ENCODE measurements around the gene CTSG. TPM values are rescaled to one million over a fixed set of nuclear protein-coding genes. Genes with fewer than 3 reads are reported as not detected.
"Not testable (repeated sequence)": the region's sequence is repeated elsewhere in the genome, so short reads cannot be mapped to it uniquely, and the experiment has no call there.

Gene CTSG, protein sequence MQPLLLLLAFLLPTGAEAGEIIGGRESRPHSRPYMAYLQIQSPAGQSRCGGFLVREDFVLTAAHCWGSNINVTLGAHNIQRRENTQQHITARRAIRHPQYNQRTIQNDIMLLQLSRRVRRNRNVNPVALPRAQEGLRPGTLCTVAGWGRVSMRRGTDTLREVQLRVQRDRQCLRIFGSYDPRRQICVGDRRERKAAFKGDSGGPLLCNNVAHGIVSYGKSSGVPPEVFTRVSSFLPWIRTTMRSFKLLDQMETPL
- total RNA-seq = not detected in 2 replicates

DNA sequence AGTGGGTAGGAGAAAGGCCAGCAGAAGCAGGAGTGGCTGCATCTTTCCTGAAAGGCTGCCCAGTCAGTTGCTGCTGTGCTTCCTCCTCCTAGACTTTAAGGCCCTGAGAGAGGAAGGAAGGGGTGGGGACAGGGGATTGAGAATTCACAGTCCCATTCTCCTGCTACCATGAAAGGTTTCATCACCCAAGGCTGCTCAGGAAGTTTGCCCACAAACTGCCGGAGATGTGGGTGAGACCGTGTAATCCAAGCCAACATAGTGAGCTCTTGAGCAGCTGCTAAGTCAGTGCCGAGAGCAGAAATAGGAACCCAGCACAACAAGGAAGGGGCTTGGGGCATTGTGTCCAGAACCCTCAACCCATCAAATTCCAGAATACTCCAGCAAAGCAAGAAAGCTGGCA, at the start of gene CTSG:
CTSG (minus strand) TSS at position 69 of the 400 bp plus-strand sequence; CDS start at position 42, 27 bp downstream.
- DNase-seq (ENCODE audit: low read depth) = no peak

DNA sequence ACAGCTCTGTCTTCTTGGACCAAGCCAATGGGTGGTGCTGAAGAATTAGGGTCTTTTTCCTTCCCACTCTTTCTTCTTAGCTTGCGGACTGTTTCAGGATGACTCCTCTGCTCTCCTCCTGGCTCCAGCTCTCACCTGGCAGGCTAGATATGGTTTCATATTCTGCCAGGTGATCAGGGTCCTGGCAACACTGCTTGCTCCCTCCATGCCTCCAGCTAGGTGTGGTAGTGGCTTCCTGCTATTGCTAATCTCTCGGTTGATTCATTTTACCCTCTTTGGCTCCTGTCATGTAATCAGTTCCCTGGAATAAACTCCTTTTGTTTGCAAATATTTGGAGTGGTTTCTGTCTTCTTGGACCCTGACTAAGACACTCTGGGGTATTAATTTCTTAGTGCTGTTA, 37.7 kb upstream of the CTSG start:
- DNase-seq (ENCODE audit: low read depth) = no peak

DNA sequence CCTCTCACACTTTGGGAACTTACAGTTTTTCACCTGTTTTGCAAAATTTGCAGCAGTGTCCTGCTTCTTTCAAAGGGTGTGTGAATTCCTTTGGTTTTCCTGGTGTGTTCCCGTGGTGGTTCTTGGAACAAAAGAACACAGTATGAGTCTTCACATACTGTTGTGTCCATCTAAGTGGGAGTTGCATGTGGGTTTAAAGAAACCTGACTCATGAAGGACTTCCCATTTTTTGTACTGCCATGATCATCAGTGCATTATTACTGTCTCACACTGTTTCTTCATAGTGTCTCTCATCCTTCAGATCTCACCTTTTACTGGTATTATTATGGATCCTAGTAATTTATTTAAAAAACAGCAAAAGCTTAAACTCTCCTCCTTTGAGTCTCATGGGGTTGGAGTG, 37.2 kb upstream of the CTSG start:
- no peak for DNase-seq (ENCODE audit: low read depth)

DNA sequence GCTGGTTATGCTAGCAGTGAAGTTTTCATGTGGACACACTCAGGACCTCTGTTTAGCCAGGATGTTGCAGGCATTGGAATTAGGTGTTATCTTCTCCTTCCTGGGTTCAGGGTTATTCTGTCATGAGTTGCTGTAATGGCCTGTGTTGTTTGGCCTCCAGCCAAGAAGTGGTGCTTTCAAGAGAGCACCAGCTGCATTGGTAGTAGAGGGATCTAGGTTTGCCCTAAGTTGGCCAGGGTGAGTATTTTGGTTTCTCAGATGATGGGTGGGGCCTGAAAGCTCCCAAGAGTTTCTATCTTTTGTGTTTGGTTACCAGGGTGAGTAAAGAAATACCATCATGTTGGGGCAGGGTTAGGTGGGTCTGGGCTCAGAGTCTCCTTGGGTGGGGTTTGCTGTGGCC, 36.1 kb upstream of the CTSG start:
- no peak for DNase-seq (ENCODE audit: low read depth)

DNA sequence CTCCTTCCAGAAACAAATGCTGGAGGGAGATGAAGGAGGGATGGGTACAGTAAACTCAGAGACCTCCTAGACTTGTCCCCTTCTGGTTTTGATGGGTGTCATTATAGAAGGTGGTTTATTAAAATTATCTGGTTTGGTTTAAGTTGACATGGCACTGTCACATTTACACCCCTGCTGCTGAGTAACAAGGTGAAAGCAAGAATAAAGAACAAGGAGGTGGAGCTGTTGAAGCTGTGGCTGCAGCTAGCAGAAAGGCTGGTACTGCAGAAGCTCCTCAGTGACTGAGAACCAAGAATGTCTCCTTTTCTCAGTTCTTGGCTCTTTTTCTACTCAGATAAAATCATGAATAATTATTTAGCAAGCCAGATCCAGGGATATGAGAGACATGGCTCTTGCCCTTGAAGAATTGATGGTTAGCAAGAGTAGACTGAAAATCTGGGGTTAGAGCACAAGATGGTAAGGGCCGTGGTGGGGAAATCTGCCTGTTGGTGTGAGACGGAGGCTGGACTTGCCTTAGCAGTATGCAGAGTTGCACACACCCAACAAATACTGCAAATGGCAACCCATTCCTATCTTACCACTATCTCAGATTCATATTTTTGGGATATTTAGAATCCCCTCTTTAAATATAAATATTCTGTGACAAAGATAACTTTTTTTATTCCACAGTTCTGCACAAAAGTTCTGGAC, 33.8 kb upstream of the CTSG start, which contains the start of gene GZMH:
GZMH (minus strand) TSS at position 31 of the 690 bp plus-strand sequence. CDS start 72 bp downstream, outside the sequence.
- DNase-seq (ENCODE audit: low read depth) = no peak

DNA sequence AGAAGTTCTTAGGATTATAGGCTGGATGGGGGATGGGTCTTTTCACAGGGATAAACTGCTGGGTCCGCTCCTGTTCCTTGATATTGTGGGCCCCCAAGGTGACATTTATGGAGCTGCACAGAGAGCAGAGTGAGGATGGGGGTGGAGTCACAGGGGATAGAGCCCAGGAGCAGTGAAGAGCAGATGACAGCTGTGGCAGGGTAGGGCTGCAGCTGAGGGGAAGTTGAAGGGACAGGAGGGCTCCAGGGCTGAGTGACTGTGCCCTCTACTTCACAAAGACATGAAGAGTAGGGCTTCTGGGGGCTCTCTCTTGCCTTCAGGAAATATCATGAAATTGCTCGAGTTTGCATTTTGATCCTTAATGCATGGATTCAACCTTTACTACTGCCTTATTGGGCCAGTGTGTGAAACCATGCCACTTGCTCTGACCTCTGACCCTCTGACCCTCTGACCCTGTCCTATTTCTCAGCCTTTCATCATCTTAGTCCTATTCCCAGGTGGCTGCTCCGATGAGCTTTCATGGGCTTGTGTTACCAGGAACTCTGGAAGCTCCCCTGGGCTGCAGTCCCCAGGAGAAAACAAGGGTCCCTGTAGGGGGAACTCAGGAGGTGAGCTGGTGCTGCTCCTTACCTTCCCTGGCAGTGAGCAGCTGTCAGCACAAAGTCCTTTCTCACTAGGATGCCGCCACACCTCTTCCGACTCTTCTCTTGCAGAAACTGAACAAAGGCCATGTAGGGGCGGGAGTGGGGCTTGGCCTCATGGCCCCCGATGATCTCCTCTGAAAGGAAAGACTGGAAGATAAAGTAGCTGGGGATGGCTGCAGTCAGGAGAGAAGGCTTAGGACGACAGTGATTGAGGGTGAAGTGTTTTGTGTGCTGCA, 31.8 kb upstream of the CTSG start:
- DNase-seq (ENCODE audit: low read depth) = no peak

DNA sequence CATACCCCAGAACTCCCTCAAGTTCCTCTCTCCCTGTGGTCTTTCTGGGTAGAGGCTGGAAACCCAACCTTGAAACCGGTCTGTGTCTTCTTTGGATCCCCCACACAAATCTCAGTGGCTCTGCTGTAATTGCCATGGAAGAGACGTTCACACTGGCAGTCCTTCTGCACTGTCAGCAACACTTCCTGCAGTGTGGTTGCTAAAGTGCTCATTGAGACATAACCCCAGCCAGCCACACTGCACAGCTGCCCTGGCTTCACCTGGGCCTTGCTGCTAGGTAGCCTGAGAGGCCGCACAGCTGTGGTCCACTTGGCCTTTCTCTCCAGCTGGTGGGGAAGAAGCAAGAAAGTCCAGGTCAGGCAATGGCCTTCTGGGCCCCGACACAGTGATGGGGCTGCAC, 31.0 kb upstream of the CTSG start:
- DNase-seq (ENCODE audit: low read depth) = no peak

DNA sequence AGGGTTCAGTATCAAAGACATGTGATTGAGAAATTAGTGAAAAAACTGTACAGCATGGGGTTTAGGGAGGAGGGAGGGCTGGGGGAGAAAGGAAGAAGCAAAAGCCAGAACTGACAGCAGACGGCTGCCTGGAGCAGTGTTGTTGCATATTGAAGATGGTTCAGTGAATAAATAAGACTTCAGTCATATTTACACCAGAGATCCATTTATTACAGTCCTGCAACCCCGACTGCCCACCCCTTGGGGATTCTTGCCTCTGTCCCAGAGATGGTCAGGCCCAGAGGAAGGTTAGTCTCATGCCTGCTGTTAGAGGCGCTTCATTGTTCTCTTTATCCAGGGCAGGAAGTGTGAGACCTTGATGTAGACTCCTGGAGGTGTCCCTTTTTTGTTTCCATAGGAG, 30.2 kb upstream of the CTSG start:
- DNase-seq (ENCODE audit: low read depth) = no peak

DNA sequence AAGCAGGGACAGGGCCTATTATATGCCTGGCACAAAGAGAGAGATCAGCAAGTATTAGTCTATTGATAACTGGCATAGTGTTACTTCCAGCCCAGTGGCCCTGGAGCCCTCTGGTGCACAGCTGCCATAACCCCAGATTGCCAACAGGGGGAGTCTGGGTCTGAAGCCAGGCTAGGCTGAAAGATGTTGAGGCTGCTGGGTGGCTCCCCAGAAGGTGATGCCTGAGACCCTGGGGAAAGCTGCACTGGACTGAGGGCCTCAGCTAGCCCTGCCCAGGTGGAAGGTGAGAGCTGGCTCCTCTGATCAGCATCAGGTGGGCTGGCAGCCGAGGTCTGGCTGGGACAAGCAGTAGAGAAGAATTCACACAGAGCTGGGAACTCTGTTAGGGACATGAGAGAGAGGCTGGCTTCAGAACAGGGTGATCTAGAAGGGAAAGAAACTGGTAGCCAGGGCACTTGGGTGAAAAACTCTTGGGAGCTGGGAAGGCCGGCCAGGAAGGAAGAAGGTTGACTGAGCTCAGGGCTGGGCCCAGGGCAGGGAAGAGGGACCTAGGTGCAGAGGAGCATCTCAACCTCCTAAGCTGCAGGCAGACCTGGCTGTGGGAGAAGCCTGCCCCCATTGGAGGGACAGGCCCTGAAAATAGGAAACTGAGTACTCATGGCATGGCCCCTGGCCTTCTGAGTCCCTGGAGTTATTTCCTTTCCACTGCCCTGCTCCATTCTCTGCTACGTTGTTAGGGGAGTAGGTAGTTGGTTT, 29.6 kb upstream of the CTSG start:
- DNase-seq (ENCODE audit: low read depth) = no peak

DNA sequence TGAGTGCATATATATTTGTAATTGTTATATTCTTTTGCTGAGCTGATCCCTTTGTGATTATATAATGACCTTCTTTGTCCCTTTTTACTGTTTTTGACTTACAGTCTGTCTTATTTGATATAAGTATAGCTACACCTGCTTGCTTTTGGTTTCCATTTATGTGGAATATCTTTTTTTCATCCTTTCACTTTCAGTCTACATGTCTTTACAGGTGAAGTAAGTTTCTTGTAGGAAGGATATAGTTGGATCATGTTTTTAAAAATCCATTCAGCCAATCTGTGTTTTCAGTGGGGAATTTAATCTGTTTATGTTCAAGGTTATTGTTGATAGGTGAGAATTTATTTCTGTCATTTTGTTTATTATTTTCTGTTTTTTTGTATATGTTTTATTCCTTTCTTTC, 21.4 kb upstream of the CTSG start:
- DNase-seq (ENCODE audit: low read depth) = no peak

DNA sequence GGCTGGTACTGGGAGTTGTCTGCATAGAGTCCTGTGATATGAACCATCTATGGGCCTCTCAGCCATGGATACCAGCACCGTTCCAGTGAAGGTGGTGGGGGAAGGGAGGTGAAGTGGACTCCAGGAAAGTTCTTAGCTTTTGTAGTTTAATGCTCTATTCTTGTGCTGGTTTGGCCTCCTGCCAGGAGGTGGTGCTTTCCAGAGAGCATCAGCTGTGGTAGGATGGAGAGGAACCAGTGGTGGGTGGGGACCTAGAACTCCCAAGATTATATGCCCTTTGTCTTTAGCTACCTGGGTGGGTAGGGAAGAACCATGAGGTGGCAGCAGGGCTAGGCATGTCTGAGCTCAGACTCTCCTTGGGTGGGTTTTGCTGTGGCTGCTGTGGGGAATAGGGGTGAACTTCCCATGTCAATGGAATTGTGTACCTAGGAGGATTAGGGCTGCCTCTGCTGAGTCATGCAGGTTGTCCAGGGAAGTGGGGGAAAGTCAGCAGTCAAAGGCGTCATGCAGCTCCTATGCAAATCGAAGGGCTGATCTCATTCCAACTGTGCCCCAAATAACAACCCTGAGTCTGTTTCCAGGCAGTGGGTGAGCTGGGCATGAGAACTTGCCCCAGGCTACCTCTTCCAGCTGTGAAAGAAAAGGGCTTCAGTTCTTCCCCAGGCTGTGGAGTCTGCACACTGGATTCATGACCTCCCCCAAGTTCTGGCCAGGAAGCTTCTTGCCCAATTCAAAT, 19.2 kb upstream of the CTSG start:
- DNase-seq (ENCODE audit: low read depth) = no peak

DNA sequence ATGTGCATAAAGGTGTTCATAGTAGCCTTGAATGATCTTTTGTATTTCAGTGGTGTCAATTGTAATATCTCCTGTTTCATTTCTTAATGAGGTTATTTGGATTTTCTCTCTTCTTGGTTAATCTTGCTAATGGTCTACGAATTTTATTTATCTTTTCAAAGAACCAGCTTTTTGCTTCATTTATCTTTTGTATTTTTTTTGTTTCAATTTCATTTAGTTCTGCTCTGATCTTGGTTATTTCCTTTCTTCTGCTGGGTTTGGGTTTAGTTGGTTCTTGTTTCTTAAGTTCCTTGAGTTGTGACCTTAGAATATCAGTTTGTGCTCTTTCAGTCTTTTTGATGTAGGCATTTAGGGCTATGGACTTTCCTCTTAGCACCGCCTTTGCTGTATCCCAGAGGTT, 15.0 kb upstream of the CTSG start:
- not testable (repeated sequence) for DNase-seq (ENCODE audit: low read depth)

DNA sequence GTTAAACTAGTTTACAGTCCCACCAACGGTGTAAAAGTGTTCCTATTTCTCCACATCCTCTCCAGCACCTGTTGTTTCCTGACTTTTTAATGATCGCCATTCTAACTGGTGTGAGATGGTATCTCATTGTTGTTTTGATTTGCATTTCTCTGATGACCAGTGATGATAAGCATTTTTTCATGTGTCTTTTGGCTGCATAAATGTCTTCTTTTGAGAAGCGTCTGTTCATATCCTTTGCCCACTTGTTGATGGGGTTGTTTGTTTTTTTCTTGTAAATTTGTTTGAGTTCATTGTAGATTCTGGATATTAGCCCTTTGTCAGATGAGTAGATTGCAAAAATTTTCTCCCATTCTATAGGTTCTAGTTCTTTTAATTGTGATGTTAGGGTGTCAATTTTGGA, 8.4 kb upstream of the CTSG start:
- DNase-seq (ENCODE audit: low read depth) = not testable (repeated sequence)

DNA sequence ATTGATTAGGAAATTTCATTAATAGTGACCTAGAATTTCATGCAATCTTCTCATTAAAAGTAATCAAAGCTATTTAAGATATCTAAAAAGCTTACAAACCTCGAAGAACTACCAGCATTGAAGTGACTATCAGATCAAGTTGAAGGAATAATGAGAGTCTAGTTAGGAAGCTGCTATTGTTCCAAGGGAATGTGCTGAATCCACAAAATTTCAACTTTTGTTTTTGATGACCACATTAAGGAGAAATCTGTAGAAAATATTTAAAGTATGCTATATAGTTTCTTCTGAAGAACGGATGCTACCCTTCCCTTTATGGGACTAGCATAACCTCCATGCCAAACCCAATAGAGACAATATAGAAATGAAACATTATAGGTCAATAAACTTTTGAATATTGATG, 2.5 kb upstream of the CTSG start:
- no peak for DNase-seq (ENCODE audit: low read depth)

DNA sequence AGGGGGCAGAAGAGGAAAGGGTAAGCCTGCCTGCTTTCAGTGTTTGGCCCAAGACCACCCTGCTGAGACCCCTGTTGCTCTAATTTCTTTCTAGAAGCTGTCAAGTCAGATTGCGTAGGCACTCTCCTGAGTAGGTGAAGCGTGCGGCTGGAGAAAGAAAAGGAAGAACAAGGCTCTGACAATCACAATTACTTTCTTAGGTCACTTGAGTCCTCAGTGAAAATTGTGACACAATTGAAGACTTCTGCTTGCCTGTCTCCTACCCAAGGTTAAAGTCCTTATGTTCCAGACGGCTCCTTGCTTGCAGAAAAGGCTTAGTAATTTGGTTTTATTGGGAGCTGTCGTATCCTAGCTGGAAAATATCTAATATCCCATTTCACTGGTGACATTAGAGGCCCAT, 721 bp upstream of the CTSG start:
- no peak for DNase-seq (ENCODE audit: low read depth)

DNA sequence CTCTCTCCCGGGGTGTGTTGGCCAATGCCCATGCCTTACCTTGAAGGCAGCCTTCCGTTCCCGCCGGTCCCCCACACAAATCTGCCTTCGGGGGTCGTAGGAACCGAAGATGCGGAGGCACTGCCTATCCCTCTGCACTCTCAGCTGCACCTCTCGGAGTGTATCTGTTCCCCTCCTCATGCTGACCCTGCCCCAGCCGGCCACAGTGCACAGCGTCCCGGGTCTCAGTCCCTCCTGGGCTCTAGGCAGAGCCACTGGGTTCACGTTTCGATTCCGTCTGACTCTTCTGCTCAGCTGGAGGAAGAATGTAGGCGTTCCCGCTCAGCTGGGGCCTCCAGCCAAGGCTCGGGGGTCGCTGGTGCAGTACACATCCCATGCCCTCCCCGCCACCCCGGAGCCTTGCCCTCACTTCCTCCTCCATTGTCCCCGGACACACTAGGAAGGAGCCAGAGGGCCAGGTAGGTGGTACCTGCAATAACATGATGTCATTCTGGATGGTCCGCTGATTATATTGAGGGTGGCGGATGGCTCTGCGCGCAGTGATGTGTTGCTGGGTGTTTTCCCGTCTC, 1.8 kb downstream of the CTSG start:
- no peak for DNase-seq (ENCODE audit: low read depth)

DNA sequence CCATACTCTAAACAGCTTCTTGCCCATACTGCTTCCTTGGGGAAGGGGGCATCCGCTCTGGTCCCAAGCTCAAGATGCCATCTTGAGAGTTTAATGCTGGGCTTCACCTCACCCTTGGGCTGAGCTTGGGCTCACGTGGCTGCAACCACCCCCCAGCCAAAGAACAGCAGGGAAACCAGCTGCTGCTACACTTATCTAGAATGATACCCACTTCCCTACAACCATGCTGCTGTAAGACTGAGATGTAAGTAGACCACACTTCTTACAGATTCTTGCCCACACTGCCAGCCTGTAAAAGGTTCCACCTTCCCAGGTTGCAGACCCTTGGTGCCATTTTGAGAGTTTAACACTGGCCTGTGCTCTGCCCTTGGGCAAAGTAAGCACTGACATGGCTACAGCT, 9.7 kb downstream of the CTSG start:
- DNase-seq (ENCODE audit: low read depth) = no peak

DNA sequence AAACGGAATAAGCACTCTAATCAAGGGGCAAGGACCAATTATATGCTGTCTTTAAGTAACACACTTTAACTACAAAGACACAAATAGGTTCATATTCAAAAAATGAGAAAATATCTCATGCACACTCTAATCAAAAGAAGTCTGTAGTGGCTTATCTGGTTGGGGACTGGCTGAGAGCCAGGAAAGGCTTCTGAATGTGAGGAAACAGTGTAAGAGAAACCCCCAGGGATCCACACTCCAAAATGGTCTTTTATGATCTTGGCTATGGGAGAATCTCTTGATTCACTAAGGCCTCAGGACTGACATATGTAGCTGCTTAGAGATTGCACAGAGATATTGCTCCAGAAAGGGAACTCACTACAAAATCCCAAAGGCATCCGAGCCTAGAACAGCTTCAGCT, 10.3 kb downstream of the CTSG start:
- DNase-seq (ENCODE audit: low read depth) = no peak

DNA sequence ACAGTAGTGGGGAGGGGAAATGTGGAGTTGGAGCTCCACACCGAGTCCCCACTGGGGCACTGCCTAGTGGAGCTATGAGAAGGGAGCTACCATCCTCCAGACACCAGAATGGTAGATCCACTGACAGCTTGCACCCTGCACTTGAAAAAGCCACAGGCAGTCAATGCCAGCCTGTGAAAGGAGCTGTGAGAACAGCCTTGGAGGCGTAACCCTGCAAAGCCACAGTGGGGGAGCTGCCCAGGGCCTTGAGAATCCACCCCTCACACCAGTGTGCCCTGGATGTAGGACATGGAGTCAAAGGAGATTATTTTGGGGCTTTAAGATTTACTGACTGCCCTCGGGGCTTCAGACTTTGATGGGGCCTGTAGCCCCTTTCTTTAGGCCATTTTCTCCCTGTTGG, 12.5 kb downstream of the CTSG start:
- no peak for DNase-seq (ENCODE audit: low read depth)

DNA sequence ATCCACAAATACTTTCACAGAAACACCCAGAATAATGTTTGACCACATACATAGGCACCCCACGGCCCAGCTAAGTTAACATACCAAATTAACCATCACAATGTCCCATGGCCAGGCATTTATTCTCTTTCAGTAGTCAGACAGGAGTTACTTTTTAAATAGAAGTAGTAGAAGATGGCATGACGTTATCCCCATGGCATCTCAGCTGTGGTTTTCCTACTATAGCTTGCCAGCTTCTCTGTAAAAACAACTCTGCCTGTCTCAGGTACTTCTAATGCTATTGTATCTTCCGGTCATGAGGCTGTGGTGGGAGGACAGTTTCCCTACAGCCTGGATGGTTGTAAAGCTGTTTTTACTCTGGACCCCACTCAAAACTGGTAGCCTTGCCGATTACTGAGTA, 19.3 kb downstream of the CTSG start:
- peak; percentile 70 for DNase-seq (ENCODE audit: low read depth)

DNA sequence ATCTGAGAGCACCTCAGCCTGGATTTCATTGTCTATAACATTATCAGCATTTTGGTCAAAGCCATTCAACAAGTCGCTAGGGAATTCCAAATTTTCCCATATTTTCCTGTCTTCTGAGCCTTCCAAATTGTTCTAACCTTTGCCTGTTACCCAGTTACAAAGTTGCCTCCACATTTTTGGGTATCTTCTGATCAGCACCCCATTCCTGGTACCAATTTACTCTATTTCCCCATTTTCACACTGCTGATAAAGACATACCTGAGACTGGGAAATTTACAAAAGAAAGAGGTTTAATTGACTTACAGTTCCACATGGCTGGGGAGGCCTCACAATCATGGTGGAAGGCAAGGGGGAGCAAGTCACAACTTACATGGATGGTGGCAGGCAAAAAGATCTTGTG, 27.0 kb downstream of the CTSG start:
- not testable (repeated sequence) for DNase-seq (ENCODE audit: low read depth)
